Astrocyte (in vitro differentiated cells and primary cell): ENCODE data around the gene MEGF10. TPM values are rescaled to one million over a fixed set of nuclear protein-coding genes. Genes with fewer than 3 reads are reported as not detected.

ENCODE experiments used
- DNase-seq: peaks from one replicate; pipeline ENCODE4 v3.0.0-alpha.2; 2010; ENCODE audit warnings: low read depth
- FAIRE-seq: peaks from 2 replicates; lab custom pipeline; 2011; peaks lifted over from hg19 to GRCh38; lab: Jason Lieb, UNC
- H2AFZ ChIP-seq: 2 replicates; pipeline ENCODE4 v1.6.0; 2012; ENCODE audit warnings: low read depth, low read length, inconsistent platforms
- H3K27ac ChIP-seq: 2 replicates; pipeline ENCODE4 v1.5.1; 2011; ENCODE audit warnings: low read depth, low read length, inconsistent platforms
- H3K27me3 ChIP-seq: 2 replicates; pipeline ENCODE4 v1.6.0; 2011; ENCODE audit warnings: low read length, inconsistent platforms; ENCODE audit not compliant: insufficient read depth
- H3K36me3 ChIP-seq: 2 replicates; pipeline ENCODE4 v1.5.1; 2011; ENCODE audit warnings: low read length, inconsistent platforms; ENCODE audit not compliant: insufficient read depth
- H3K4me1 ChIP-seq: 2 replicates; pipeline ENCODE4 v1.5.1; 2011; ENCODE audit warnings: low read length, inconsistent platforms; ENCODE audit not compliant: insufficient read depth
- H3K4me2 ChIP-seq: 2 replicates; pipeline ENCODE4 v1.6.0; 2012; ENCODE audit warnings: low read length, inconsistent platforms
- H3K4me3 ChIP-seq: 2 replicates; pipeline ENCODE4 v1.5.1; 2011; ENCODE audit warnings: low read depth, mild to moderate bottlenecking, low read length, inconsistent platforms; ENCODE audit not compliant: insufficient read depth
- H3K79me2 ChIP-seq: 2 replicates; pipeline ENCODE4 v1.6.0; 2012; ENCODE audit warnings: mild to moderate bottlenecking, low read length, inconsistent platforms; ENCODE audit not compliant: insufficient read depth
- H3K9ac ChIP-seq: 2 replicates; pipeline ENCODE4 v1.6.0; 2012; ENCODE audit warnings: mild to moderate bottlenecking, low read length, inconsistent platforms
- H3K9me3 ChIP-seq: 2 replicates; pipeline ENCODE4 v1.5.1; 2012; ENCODE audit warnings: low read depth, mild to moderate bottlenecking, low read length, inconsistent platforms; ENCODE audit not compliant: insufficient read depth
- H4K20me1 ChIP-seq: 2 replicates; pipeline ENCODE4 v1.6.0; 2012; ENCODE audit warnings: low read length, inconsistent platforms; ENCODE audit not compliant: insufficient read depth
- H3K27ac Mint-ChIP-seq: one replicate; pipeline ENCODE4 v1.8.0; 2021; ENCODE audit warnings: mild to moderate bottlenecking, mixed read lengths; ENCODE audit not compliant: unreplicated experiment
- H3K27me3 Mint-ChIP-seq: one replicate; pipeline ENCODE4 v1.8.0; 2021; ENCODE audit warnings: low read depth, mixed read lengths; ENCODE audit not compliant: unreplicated experiment
- H3K36me3 Mint-ChIP-seq: one replicate; pipeline ENCODE4 v1.8.0; 2021; ENCODE audit warnings: low read depth, mixed read lengths; ENCODE audit not compliant: unreplicated experiment
- H3K4me1 Mint-ChIP-seq: one replicate; pipeline ENCODE4 v1.8.0; 2021; ENCODE audit warnings: low read depth, mixed read lengths; ENCODE audit not compliant: unreplicated experiment
- H3K4me3 Mint-ChIP-seq: one replicate; pipeline ENCODE4 v1.8.0; 2021; ENCODE audit warnings: mild to moderate bottlenecking, moderate library complexity, mixed read lengths; ENCODE audit not compliant: unreplicated experiment
- H3K9me3 Mint-ChIP-seq: one replicate; pipeline ENCODE4 v1.8.0; 2021; ENCODE audit warnings: mild to moderate bottlenecking, mixed read lengths; ENCODE audit not compliant: unreplicated experiment
- CTCF ChIP-seq: IDR thresholded peaks from 2 replicates; pipeline ENCODE4 v1.5.1; 2011; ENCODE audit warnings: low read depth, mild to moderate bottlenecking, inconsistent platforms, low read length, moderate library complexity; ENCODE audit not compliant: insufficient read depth
- EZH2 ChIP-seq: IDR thresholded peaks from 2 replicates; pipeline ENCODE4 v1.6.1; 2012; ENCODE audit warnings: mild to moderate bottlenecking, low read length, inconsistent platforms; ENCODE audit not compliant: insufficient read depth
- total RNA-seq: library from RNA; stranded (reverse); gene quantifications from 2 replicates; pipeline ENCODE4 v1.2.1, GENCODE V29; 2021

The MEGF10 gene
- total RNA-seq, 1 donor from 2014 or later: 15.8 TPM

GRCh38 chr5:127343866-127344265 is 53.3 kb downstream of the MEGF10 start:
- H3K79me2 ChIP-seq: no peaks in the 10 kb centered on the region
- H3K4me1 ChIP-seq: no peaks in the 10 kb centered on the region
- no peaks in the 10 kb centered on the region for H4K20me1 ChIP-seq
- no peaks in the 10 kb centered on the region for H3K9me3 Mint-ChIP-seq
- H2AFZ ChIP-seq: no peak overlapping the region
- no peak overlapping the region for H3K4me3 ChIP-seq
- H3K27ac Mint-ChIP-seq: no peak overlapping the region
- H3K4me1 Mint-ChIP-seq: peaks cover 5% of the 10 kb centered on the region
- TF ChIP-seq EZH2 (no peak), CTCF (no peak)
- H3K36me3 ChIP-seq: no peaks in the 10 kb centered on the region
- H3K36me3 Mint-ChIP-seq: peaks cover 9% of the 10 kb centered on the region
- no peaks in the 10 kb centered on the region for H3K27me3 ChIP-seq
- no peak overlapping the region for H3K4me3 Mint-ChIP-seq
- no peak for FAIRE-seq
- no peak for DNase-seq
- no peaks in the 10 kb centered on the region for H3K27me3 Mint-ChIP-seq
- H3K27ac ChIP-seq: no peak overlapping the region
- H3K9ac ChIP-seq: no peak overlapping the region
- no peaks in the 10 kb centered on the region for H3K9me3 ChIP-seq
- no peak overlapping the region for H3K4me2 ChIP-seq

GRCh38 chr5:127344931-127345330 is 54.3 kb downstream of the MEGF10 start:
- no peak overlapping the region for H3K27ac ChIP-seq
- no peaks in the 10 kb centered on the region for H4K20me1 ChIP-seq
- no peak overlapping the region for H3K4me3 ChIP-seq
- H3K36me3 ChIP-seq: no peaks in the 10 kb centered on the region
- Mint-ChIP-seq H3K9me3 (no peaks in the 10 kb centered on the region), H3K36me3 (peaks cover 9% of the 10 kb centered on the region), H3K4me3 (no peak overlapping the region), H3K4me1 (peaks cover 5% of the 10 kb centered on the region), H3K27ac (peak overlapping the region; percentile 4), H3K27me3 (no peaks in the 10 kb centered on the region)
- no peaks in the 10 kb centered on the region for H3K79me2 ChIP-seq
- H3K9ac ChIP-seq: no peak overlapping the region
- H3K4me1 ChIP-seq: no peaks in the 10 kb centered on the region
- no peak for TF ChIP-seq EZH2
- no peak for TF ChIP-seq CTCF
- H2AFZ ChIP-seq: no peak overlapping the region
- no peaks in the 10 kb centered on the region for H3K9me3 ChIP-seq
- H3K4me2 ChIP-seq: no peak overlapping the region
- DNase-seq (no peak), FAIRE-seq (no peak)
- no peaks in the 10 kb centered on the region for H3K27me3 ChIP-seq

- Histone ChIP-seq H3K27ac (no peak overlapping the region), H3K9me3 (no peaks in the 10 kb centered on the region), H3K79me2 (no peaks in the 10 kb centered on the region), H3K9ac (no peak overlapping the region), H3K27me3 (peaks cover 6% of the 10 kb centered on the region), H4K20me1 (no peaks in the 10 kb centered on the region), H3K36me3 (no peaks in the 10 kb centered on the region), H2AFZ (no peak overlapping the region), H3K4me3 (no peak overlapping the region), H3K4me1 (peaks cover 4% of the 10 kb centered on the region), H3K4me2 (no peak overlapping the region)
- FAIRE-seq: no peak
- TF ChIP-seq EZH2 (no peak), CTCF (no peak)
- no peaks in the 10 kb centered on the region for H3K27me3 Mint-ChIP-seq
- H3K4me1 Mint-ChIP-seq: peaks cover 4% of the 10 kb centered on the region
- H3K9me3 Mint-ChIP-seq: no peaks in the 10 kb centered on the region
- DNase-seq: peak; percentile 38
- peak overlapping the region; percentile 59 for H3K27ac Mint-ChIP-seq
- no peak overlapping the region for H3K4me3 Mint-ChIP-seq
- H3K36me3 Mint-ChIP-seq: peaks cover 10% of the 10 kb centered on the region
Observed at GRCh38 chr5:127351418-127351817, 60.8 kb downstream of the MEGF10 start.
